Cerebellar cortex (tissue), 1 donor: ENCODE measurements around the gene LYRM2.

ENCODE experiments used
- DNase-seq: peaks from one replicate; pipeline ENCODE4 v3.0.0-alpha.2; 2015; ENCODE audit warnings: low spot score

The LYRM2 gene

GRCh38 chr6:89591745-89592144 is 46.8 kb downstream of the LYRM2 start:
- DNase-seq = no peak

GRCh38 chr6:89590133-89590532 is 48.4 kb downstream of the LYRM2 start:
- no peak for DNase-seq

DNA sequence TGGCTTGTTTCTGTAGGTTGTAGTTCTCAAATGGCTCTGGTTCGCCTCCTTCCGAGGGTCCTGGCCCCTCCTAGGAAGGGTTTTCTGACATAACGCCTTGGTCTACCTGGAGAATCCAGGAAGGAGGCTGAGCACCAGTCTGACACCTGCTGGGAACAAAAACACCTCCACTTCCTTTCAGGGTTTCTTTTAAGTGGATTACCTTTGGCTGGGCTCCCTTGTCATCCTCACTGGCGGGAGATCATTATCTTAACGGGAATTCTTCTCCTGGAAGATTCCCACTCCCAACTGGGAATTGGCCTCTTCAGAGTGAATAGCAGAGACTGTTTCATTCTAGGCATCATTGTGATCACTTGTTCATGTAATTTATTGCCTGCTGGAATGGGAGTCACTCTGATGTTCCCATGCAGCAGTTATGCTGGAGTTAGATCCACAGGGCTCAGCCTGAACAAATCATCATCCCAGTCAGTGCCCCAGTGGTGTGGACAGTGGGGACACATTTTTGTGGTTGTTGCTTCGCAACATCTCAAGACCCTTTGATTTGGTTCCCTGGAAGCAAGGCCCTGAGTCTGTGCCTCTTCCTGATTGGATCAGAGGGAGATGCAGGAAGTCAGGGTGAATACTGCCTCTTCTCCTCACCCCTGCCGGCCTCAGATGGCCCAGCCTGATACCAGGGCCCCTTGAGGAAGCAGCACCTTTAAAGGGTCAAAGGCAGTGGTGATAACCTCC is 49.1 kb downstream of the LYRM2 start:
- DNase-seq = no peak

- DNase-seq = no peak
These were observed 53.4 kb downstream of the LYRM2 start for GRCh38 chr6:89585154-89585553.

DNA sequence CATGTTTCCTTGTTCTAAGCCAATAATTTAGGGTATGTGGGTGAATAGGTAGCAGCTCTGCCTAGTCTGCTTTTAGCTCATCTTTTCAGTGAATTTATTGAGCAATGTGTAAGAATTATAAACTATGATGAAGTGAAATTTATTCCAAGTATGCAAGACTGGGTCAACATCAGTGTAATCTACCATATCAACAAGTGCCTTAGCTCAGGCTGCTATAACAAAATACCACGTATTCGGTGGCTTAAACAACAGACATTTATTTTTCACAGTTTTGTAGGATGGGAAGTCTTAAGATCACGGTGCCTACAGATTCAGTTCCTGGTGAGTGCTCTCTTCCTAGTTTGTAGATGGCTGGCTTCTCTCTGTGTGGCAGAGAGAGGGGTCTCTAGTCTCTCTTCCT is 54.0 kb downstream of the LYRM2 start:
- DNase-seq = no peak

- DNase-seq = no peak
These were observed 55.0 kb downstream of the LYRM2 start for GRCh38 chr6:89583559-89583958.

GRCh38 chr6:89582669-89583325 is 55.8 kb downstream of the LYRM2 start:
- no peak for DNase-seq

- no peak for DNase-seq
These were observed 56.9 kb downstream of the LYRM2 start for GRCh38 chr6:89581689-89582088.

DNA sequence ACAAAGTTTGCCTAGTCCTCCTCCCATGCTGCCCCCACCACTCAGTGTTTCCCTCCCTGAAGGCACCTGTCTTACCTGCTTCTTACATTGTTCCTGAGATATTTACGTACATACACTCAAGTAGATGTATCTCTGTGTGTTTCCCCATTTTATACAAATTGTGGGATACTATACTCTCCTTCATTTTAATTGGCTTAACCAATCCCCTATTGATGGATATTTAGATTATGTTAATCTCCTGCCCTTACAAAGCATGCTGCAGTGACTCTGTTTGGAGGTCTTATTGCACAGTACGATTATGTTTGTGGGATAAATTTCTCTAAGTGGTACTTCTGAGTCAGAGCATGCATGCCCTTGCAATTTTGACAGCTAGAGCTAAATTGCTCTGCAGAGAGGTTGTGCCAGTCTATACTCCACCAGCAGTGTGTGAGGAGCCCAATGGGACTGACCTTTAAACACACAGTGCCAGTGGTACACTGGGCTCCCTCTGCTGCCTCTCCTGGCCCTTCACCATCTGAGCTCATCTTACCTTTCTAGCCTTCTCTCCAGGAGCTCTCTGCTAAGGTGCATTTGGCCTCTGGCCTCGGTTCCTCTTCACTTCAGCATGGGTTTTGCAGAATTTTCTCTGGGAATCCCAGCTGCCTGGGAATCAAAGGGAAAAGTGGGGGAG is 57.4 kb downstream of the LYRM2 start:
- DNase-seq = no peak

DNA sequence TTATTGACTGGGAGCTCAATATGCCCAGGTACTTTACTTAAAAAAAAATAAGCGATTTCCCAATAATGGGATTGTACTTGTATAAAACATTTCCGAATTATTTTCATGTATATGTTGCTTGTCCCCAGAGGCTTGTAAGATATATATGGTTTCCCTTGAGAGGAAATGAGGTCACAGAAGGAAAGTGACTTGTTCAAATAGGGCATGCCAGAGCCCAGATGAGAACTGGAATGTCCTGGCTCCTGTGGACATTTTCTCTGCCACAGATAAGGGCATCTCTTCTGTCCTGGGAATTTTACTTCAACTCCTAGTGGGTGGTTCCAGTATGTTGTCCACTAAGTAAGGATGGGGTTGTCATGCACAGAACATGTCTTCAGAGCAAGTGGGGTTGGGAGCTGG is 63.0 kb downstream of the LYRM2 start:
- DNase-seq = no peak

GRCh38 chr6:89574910-89575561 is 63.5 kb downstream of the LYRM2 start:
- no peak for DNase-seq

GRCh38 chr6:89567630-89568390 is 70.7 kb downstream of the LYRM2 start:
- peak; percentile 50 for DNase-seq

DNA sequence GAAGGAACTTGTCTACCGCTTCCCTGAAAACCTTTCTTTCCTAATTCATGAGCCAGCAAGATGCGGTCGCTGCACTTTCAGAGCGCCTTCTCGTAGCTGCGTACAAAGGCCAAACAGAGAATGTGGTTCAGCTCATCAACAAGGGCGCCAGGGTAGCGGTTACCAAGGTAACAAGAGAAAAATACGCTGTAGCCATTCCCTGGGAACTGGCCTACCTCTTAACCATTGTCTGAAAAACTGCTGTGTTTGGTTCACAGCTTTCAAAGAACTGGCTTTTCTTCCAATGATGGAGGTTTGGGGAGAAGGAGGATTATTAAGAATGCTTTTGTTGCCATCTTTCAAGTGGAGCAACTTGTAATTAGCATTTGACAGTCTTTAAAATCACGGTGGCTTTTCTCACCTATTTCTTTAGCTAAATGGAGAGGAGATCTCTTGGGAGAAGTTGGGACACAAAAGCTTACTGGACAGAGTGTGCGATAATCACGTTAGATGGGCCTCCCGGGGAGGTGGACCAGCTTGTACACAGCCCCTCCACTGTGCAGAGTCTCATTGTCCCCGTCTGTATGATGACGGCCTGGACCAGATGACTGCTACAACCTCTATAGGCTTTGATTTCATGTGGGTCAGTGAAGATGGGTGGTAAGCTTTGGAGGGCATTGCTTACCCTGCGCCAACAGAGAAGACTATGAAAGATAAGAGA is 71.5 kb downstream of the LYRM2 start:
- peak; percentile 76 for DNase-seq

DNA sequence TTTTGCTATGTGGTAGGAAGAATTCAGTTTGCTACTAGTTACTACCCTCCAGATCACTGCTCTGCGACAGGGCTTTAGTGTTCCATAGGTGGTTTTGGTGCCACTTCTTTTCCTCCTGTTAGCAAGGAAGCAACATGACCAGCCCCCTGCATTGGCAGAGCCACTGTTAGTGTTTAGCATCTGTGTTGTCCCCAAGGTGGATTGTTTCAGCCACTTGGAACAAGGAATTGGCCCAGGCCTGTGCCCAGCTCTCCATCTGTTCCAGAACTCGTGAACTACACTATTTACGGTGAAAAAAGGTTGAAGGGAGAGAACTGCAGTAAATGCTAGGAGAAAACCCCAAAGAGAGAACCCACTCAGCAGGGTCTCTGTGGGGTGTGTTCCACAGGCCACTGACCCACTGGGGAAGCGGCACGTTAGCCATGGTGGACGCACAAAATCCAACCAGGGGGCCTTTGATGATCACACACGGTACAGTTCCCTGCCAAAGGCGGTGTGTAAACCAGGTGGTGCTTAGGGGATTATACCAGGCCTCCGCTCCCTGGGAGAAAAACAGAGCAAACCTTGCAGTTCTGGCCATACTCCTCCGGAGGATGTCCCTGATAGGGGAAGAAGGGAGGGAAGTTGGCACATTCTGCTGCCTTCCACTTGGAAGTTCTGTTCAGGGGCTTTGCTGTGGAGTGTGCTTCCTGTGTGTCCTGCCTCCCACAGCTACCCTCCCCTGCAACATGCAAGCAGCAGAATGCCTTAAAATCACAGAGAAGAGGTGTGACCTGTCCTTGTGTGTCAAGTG is 72.3 kb downstream of the LYRM2 start:
- peak; percentile 90 for DNase-seq

- DNase-seq = peak; percentile 24
These were observed 73.7 kb downstream of the LYRM2 start for GRCh38 chr6:89564752-89565427.

- DNase-seq = peak; percentile 60
These were observed 74.7 kb downstream of the LYRM2 start for GRCh38 chr6:89563866-89564265.

DNA sequence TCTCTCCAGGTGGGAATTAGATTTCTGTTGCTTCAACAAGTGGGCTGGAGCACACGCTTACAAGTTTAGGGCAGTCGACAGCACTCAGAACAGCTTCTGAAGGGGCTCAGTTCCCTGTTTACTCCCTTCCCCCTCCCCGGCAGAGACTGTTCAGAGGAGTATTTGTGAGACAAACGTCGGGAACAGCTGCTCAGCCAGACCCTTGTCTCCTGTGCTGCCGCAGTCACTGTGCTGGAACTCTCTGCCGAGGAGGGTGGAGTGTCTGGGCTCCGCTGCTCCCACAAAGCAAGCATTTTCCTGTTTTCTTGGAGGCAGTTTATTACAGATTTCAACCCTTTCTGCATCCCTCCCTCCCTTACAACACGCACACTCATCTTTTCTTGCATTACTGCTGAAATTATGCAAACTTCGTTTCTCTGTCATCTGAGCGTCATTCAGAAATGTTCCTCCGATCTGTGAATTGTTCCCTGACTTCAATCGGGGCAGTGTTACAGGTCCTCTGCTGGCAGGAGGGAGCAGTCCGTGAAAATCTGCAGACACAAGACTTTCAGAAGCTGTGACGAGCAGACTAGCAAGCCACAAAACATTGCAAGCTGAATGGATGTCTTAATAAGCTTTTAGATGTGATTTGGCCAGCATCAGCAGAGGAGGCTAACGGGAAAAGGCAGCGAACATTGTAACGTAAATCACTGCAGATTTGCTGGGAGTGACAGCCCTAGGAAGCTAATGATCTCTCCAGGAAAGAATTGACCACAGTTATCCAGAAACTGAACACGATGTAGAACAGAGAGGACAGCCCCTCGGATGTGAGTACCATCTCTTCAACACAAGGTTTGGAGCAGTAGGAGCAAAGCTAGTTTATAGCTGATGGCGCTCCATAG is 76.2 kb downstream of the LYRM2 start:
- DNase-seq = peak; percentile 82

DNA sequence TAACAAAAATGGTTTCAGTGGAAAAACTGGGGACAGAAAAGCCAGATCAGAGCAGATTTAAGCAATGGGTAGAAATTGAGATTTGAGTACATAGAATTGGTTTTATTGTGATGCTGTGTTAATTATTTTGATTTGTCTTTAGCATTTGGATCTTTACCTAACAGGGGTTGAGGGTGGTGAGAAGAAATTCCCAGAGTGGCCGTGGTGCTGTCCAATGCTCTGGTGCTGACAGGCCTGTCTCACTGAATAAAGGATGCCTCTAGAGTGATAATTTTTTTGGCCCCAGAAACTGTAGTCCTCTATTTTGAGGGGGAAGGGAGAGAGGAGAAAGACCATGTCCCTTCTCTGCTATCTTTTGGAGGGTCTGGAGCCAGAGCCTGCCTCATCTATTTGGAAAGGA is 79.1 kb downstream of the LYRM2 start:
- no peak for DNase-seq

- DNase-seq = no peak
These were observed 82.7 kb downstream of the LYRM2 start for GRCh38 chr6:89555806-89556205.
